Naive thymus-derived CD4-positive, alpha-beta T cell (primary cell): Measurements from ENCODE around the gene PIGC. TPM values are rescaled to one million over a fixed set of nuclear protein-coding genes. Genes with fewer than 3 reads are reported as not detected.

Experiments
- ATAC-seq: fragments of 150-1000 bp; cut with Tn5 transposase; 2 replicates; pipeline ENCODE4 v1.10.0; 2021; ENCODE audit warnings: mild to moderate bottlenecking, moderate library complexity
- CTCF ChIA-PET: fragments of 350-600 bp; sonication (Branson Sonifier 250); formaldehyde crosslinking; loops from one replicate; lab custom pipeline; 2021; ENCODE audit warnings: antibody characterized with exemption; lab: Charles Lee
- POLR2A ChIA-PET: fragments of 350-600 bp; sonication (Branson Sonifier 250); formaldehyde crosslinking; loops from one replicate; lab custom pipeline; 2021; ENCODE audit warnings: antibody characterized with exemption, inconsistent platforms; lab: Charles Lee
- DNase-seq, 9 donors: peaks; one replicate each; pipeline versions ENCODE4 v3.0.0 to v3.0.0-alpha.2; 2020 to 2022; ENCODE audit warnings: mixed read lengths in 1 of 9
- H3K27ac ChIP-seq: one replicate; pipeline ENCODE4 v1.7.0; 2013; ENCODE audit warnings: mild to moderate bottlenecking, low read depth, low read length, moderate library complexity
- H3K27me3 ChIP-seq, 2 donors: one replicate each; pipeline ENCODE4 v1.7.0; 2013; ENCODE audit warnings: low read length in 2 of 2, mild to moderate bottlenecking in 2 of 2, moderate library complexity in 2 of 2; ENCODE audit not compliant: control insufficient read depth in 2 of 2, insufficient read depth in 2 of 2
- H3K36me3 ChIP-seq, 3 experiments: 1 replicate in 2 of 3; 2 replicates in 1 of 3; pipeline ENCODE4 v1.7.0; 2013; ENCODE audit warnings: low read length in 3 of 3, mild to moderate bottlenecking in 3 of 3, moderate library complexity in 1 of 3; ENCODE audit not compliant: insufficient read depth in 3 of 3, control insufficient read depth in 2 of 3
- H3K4me1 ChIP-seq, 2 donors: one replicate each; pipeline ENCODE4 v1.7.0; 2013; ENCODE audit warnings: low read length in 2 of 2, mild to moderate bottlenecking in 2 of 2, moderate library complexity in 1 of 2; ENCODE audit not compliant: control insufficient read depth in 2 of 2, insufficient read depth in 2 of 2
- H3K4me3 ChIP-seq: 2 replicates; pipeline ENCODE4 v1.7.0; 2013; ENCODE audit warnings: mild to moderate bottlenecking, low read length
- H3K9me3 ChIP-seq, 3 experiments: 1 replicate in 2 of 3; 2 replicates in 1 of 3; pipeline ENCODE4 v1.7.0; 2013; ENCODE audit warnings: low read length in 3 of 3; ENCODE audit not compliant: control insufficient read depth in 2 of 3
- H3K27ac Mint-ChIP-seq, 9 donors: one replicate each; pipeline ENCODE4 v1.8.0; 2020 to 2022; ENCODE audit warnings: mixed read lengths in 9 of 9, mild to moderate bottlenecking in 8 of 9, moderate library complexity in 5 of 9, inconsistent platforms in 2 of 9
- H3K27me3 Mint-ChIP-seq, 5 donors: one replicate each; pipeline ENCODE4 v1.8.0; 2021 to 2022; ENCODE audit warnings: mixed read lengths in 5 of 5, mild to moderate bottlenecking in 1 of 5
- H3K36me3 Mint-ChIP-seq, 5 donors: one replicate each; pipeline ENCODE4 v1.8.0; 2020 to 2022; ENCODE audit warnings: mixed read lengths in 5 of 5, mild to moderate bottlenecking in 3 of 5, inconsistent platforms in 1 of 5
- H3K4me1 Mint-ChIP-seq, 7 donors: one replicate each; pipeline ENCODE4 v1.8.0; 2020 to 2022; ENCODE audit warnings: mixed read lengths in 7 of 7, mild to moderate bottlenecking in 3 of 7, inconsistent platforms in 1 of 7
- H3K4me3 Mint-ChIP-seq, 10 donors: one replicate each; pipeline ENCODE4 v1.8.0; 2020 to 2022; ENCODE audit warnings: mild to moderate bottlenecking in 10 of 10, mixed read lengths in 10 of 10, moderate library complexity in 6 of 10, inconsistent platforms in 2 of 10
- H3K9me3 Mint-ChIP-seq, 11 donors: one replicate each; pipeline ENCODE4 v1.8.0; 2020 to 2022; ENCODE audit warnings: mixed read lengths in 11 of 11, mild to moderate bottlenecking in 4 of 11, inconsistent platforms in 1 of 11, moderate library complexity in 1 of 11
- intact Hi-C, 2 donors: fragments of 100-400 bp; cut with micrococcal nuclease; formaldehyde crosslinking; loops; one replicate each; pipeline ENCODE4 v1.15.1; 2023
- polyA plus RNA-seq, 2 donors: library from polyadenylated mRNA; unstranded; fragments of 300-500 nt; fragmentation: Illumina TruSeq; gene quantifications; one replicate each; pipeline ENCODE4 v1.2.3, GENCODE V29; 2021
- total RNA-seq, 6 experiments: library from RNA in 5 of 6; stranded (reverse) in 5 of 6; gene quantifications; 1 replicate in 5 of 6; 2 replicates in 1 of 6; pipeline ENCODE4 v1.2.3 and lab custom pipeline; 2021 to 2026

The PIGC gene
- total and polyA plus RNA-seq, 7 experiments from 2014 or later: 21.1 to 142 (median 54.4) TPM

GRCh38 chr1:172431204-172431603, 12.7 kb downstream of the PIGC start:
- Mint-ChIP-seq H3K27me3 (no peaks in the 10 kb centered on the region), H3K4me3 (peak overlapping the region; percentile 57 to 77 (median 72)), H3K36me3 (peaks cover 0 to 22% (median 11%) of the 10 kb centered on the region in 5 donors), H3K27ac (peak overlapping the region in 8 of 9 donors; percentile 19 to 94 (median 90)), H3K4me1 (peaks cover 4 to 46% (median 36%) of the 10 kb centered on the region in 7 donors), H3K9me3 (peaks cover 0 to 27% (median 8%) of the 10 kb centered on the region in 11 donors)
- Histone ChIP-seq H3K4me3 (no peak overlapping the region), H3K9me3 (no peaks in the 10 kb centered on the region), H3K4me1 (peaks cover 13 to 62% of the 10 kb centered on the region in 2 donors), H3K36me3 (no peaks in the 10 kb centered on the region), H3K27ac (peak overlapping the region; percentile 65), H3K27me3 (no peaks in the 10 kb centered on the region)
- ChIA-PET POLR2A (interaction anchor here (0.7 to 5.9 kb wide), 8 partner anchors 11 to 1059 kb away, joined by 3 to 85 read pairs (median 6); partner anchors contain the start of genes PIGC, SUCO and VAMP4), CTCF (interaction anchor here (0.7 to 6.4 kb wide), 19 partner anchors 9 to 629 kb away, joined by 3 to 120 read pairs (median 3); partner anchors contain the start of genes PIGC and SUCO)
- ATAC-seq: no peak
- peak in 1 of 9 donors; percentile 16 for DNase-seq
- intact Hi-C loops: no loop called here

- H3K27ac ChIP-seq: peak overlapping the region; percentile 65
- Mint-ChIP-seq H3K27ac (peak overlapping the region in 5 of 9 donors; percentile 76 to 92 (median 81)), H3K4me1 (peaks cover 0 to 46% (median 33%) of the 10 kb centered on the region in 7 donors), H3K36me3 (peaks cover 0 to 12% (median 9%) of the 10 kb centered on the region in 5 donors), H3K9me3 (peaks cover 0 to 17% (median 4%) of the 10 kb centered on the region in 11 donors), H3K27me3 (no peaks in the 10 kb centered on the region), H3K4me3 (peak overlapping the region in 2 of 10 donors; percentile 46 to 57)
- ChIA-PET POLR2A (interaction anchor here (1.1 to 5.9 kb wide), 3 partner anchors 12 to 102 kb away, joined by 3 to 85 read pairs (median 11); partner anchors contain the start of genes PIGC and SUCO), CTCF (interaction anchor here (0.6 to 6.4 kb wide), 16 partner anchors 9 to 428 kb away, joined by 3 to 120 read pairs (median 4); partner anchors contain the start of gene PIGC)
- intact Hi-C loops: no loop called here
- ATAC-seq (no peak), DNase-seq (no peak)
- peaks cover 13 to 64% of the 10 kb centered on the region in 2 donors for H3K4me1 ChIP-seq
- no peaks in the 10 kb centered on the region for H3K9me3 ChIP-seq
- no peak overlapping the region for H3K4me3 ChIP-seq
- H3K27me3 ChIP-seq: no peaks in the 10 kb centered on the region
- no peaks in the 10 kb centered on the region for H3K36me3 ChIP-seq
These were observed 13.8 kb downstream of the PIGC start for GRCh38 chr1:172430128-172430454.

- Histone ChIP-seq H3K36me3 (no peaks in the 10 kb centered on the region), H3K4me3 (no peak overlapping the region), H3K4me1 (peaks cover 13 to 64% of the 10 kb centered on the region in 2 donors), H3K27me3 (no peaks in the 10 kb centered on the region), H3K9me3 (no peaks in the 10 kb centered on the region), H3K27ac (no peak overlapping the region)
- ChIA-PET CTCF (interaction anchor here (0.6 to 6.4 kb wide), 17 partner anchors 9 to 427 kb away, joined by 3 to 120 read pairs (median 5); partner anchors contain the start of gene PIGC), POLR2A (interaction anchor here (1.1 to 5.9 kb wide), 5 partner anchors 13 to 339 kb away, joined by 3 to 85 read pairs (median 3); partner anchors contain the start of genes PIGC and SUCO)
- intact Hi-C loops: loop anchor here (1.0 to 10.0 kb wide), 16 partner anchors 15 to 1003 kb away; partner anchors contain the start of genes PIGC (in 2 of the 2), METTL13 (in 1 of the 2), MYOC (in 1 of the 2) and SUCO (in 1 of the 2)
- DNase-seq (peak in 7 of 9 donors; percentile 47 to 73 (median 65)), ATAC-seq (peak; percentile 92)
- peak overlapping the region in 5 of 10 donors; percentile 16 to 57 (median 49) for H3K4me3 Mint-ChIP-seq
- peak overlapping the region in 5 of 9 donors; percentile 76 to 92 (median 84) for H3K27ac Mint-ChIP-seq
- H3K4me1 Mint-ChIP-seq: peaks cover 0 to 46% (median 32%) of the 10 kb centered on the region in 7 donors
- H3K27me3 Mint-ChIP-seq: no peaks in the 10 kb centered on the region
- H3K36me3 Mint-ChIP-seq: peaks cover 0 to 11% (median 5%) of the 10 kb centered on the region in 5 donors
- peaks cover 0 to 16% (median 3%) of the 10 kb centered on the region in 11 donors for H3K9me3 Mint-ChIP-seq
These were observed 14.3 kb downstream of the PIGC start for GRCh38 chr1:172429331-172430127.

GRCh38 chr1:172427191-172427590, 16.7 kb downstream of the PIGC start:
- POLR2A ChIA-PET: interaction anchor here (0.6 to 2.0 kb wide), 4 partner anchors 9 to 179 kb away, joined by 3 to 26 read pairs (median 4); partner anchors contain the start of gene PIGC

GRCh38 chr1:172425339-172425738, 18.5 kb downstream of the PIGC start:
- peaks cover 13 to 48% of the 10 kb centered on the region in 2 donors for H3K4me1 ChIP-seq

More at GRCh38 chr1:172427191-172427590, 16.7 kb downstream of the PIGC start:
- Mint-ChIP-seq H3K27me3 (no peaks in the 10 kb centered on the region), H3K4me3 (no peak overlapping the region), H3K36me3 (peaks cover 0 to 4% (median 0%) of the 10 kb centered on the region in 5 donors), H3K9me3 (no peaks in the 10 kb centered on the region), H3K4me1 (peaks cover 10 to 27% (median 22%) of the 10 kb centered on the region in 7 donors), H3K27ac (no peak overlapping the region)
- Histone ChIP-seq H3K36me3 (no peaks in the 10 kb centered on the region), H3K4me3 (peak overlapping the region; percentile 15), H3K27ac (peak overlapping the region; percentile 52), H3K4me1 (peaks cover 13 to 56% of the 10 kb centered on the region in 2 donors), H3K27me3 (no peaks in the 10 kb centered on the region), H3K9me3 (no peaks in the 10 kb centered on the region)
- CTCF ChIA-PET: interaction anchor here (0.5 to 5.3 kb wide), 11 partner anchors 10 to 425 kb away, joined by 3 to 37 read pairs (median 5); no protein-coding TSS in a partner anchor
- peak in 7 of 9 donors; percentile 24 to 49 (median 43) for DNase-seq
- ATAC-seq: peak; percentile 39
- intact Hi-C loops: loop anchor here (1.0 to 10.0 kb wide), 6 partner anchors 28 to 1005 kb away; partner anchors contain the start of genes METTL13 (in 1 of the 2) and MYOC (in 1 of the 2)

More at GRCh38 chr1:172425339-172425738, 18.5 kb downstream of the PIGC start:
- Mint-ChIP-seq H3K9me3 (no peaks in the 10 kb centered on the region), H3K4me3 (no peak overlapping the region), H3K4me1 (peaks cover 15 to 29% (median 26%) of the 10 kb centered on the region in 7 donors), H3K36me3 (peaks cover 0 to 5% (median 0%) of the 10 kb centered on the region in 5 donors), H3K27me3 (no peaks in the 10 kb centered on the region), H3K27ac (no peak overlapping the region)
- POLR2A ChIA-PET: interaction anchor here (0.8 to 1.2 kb wide), 3 partner anchors 10 to 22 kb away, joined by 3 to 4 read pairs (median 3); no protein-coding TSS in a partner anchor
- DNase-seq: no peak
- intact Hi-C loops: loop anchor here (5.0 to 10.0 kb wide), 4 partner anchors 302 to 1007 kb away; partner anchors contain the start of genes METTL13 (in 1 of the 2) and MYOC (in 1 of the 2)
- Histone ChIP-seq H3K27me3 (no peaks in the 10 kb centered on the region), H3K4me3 (no peak overlapping the region), H3K36me3 (no peaks in the 10 kb centered on the region), H3K9me3 (no peaks in the 10 kb centered on the region), H3K27ac (no peak overlapping the region)
- ATAC-seq: no peak
- CTCF ChIA-PET: interaction anchor here (2.5 kb wide), 1 partner anchor 423 kb away, joined by 8 read pairs; no protein-coding TSS in a partner anchor
